Measurements from ENCODE around the gene AK2.

DNA sequence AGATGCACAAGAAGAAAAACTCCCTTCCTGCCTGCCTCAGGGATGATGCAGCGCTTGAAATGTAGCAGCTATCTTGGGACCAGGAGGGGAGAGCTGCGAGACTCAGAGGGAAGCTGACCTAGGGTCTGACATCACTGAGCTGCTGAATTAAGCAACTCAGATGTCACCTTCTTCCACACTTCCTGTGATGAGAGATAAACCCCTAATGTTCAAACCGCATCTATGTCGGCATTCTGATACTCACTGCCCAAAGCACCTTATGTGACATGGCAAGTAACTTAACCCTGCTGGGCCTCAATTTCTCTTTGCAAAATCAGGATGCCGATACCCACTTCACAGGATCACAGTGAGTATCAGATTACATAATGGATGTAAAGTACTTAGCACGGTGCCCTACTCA lies 9.1 kb upstream of the AK2 start:
- no peak for TF ChIP-seq ISL1 (CRISPR knock-in tag; IDR thresholded peaks at IDR 0.05)
- no peak for TF ChIP-seq ESRRG (CRISPR knock-in tag; IDR thresholded peaks at IDR 0.05)
- TF ChIP-seq ZC3H10 (CRISPR knock-in tag; IDR thresholded peaks at IDR 0.05), result no peak
- TF ChIP-seq PATZ1 (CRISPR knock-in tag; IDR thresholded peaks at IDR 0.05; ENCODE audit: borderline replicate concordance), result no peak
- no peak for TF ChIP-seq CREB5 (CRISPR knock-in tag; IDR thresholded peaks at IDR 0.05; ENCODE audit: low read depth)
- TF ChIP-seq ZFP3 (CRISPR knock-in tag; IDR thresholded peaks at IDR 0.05), result no peak
- no peak for TF ChIP-seq ZFP30 (CRISPR knock-in tag; IDR thresholded peaks at IDR 0.05)
- no peak for TF ChIP-seq ZNF70 (CRISPR knock-in tag; IDR thresholded peaks at IDR 0.05)

All from SK-N-SH treated with all-trans-retinoic acid at 6 μM for 48 hours (cell line).